MCF 10A (cell line): Measurements from ENCODE around the gene PHLDB2. TPM values are rescaled to one million over a fixed set of nuclear protein-coding genes. Genes with fewer than 3 reads are reported as not detected.

Source experiments
- BruUV-seq: library from RNA; stranded (reverse); fragments of 400-500 nt; replicated peaks from 2 replicates; lab custom pipeline; 2021; lab: Mats Ljungman, UMichigan
- CTCF ChIA-PET: fragments of 300-600 bp; sonication (Branson Sonifier 250); formaldehyde crosslinking; extraction: SDS; loops from one replicate; lab custom pipeline; 2021; ENCODE audit warnings: antibody characterized with exemption, inconsistent platforms; lab: Yijun Ruan, JAX
- POLR2A ChIA-PET: fragments of 300-600, 350-650 bp; sonication (Branson Sonifier 250); formaldehyde crosslinking; extraction: SDS; loops from one replicate; lab custom pipeline; 2020; ENCODE audit warnings: antibody characterized with exemption, inconsistent platforms; lab: Yijun Ruan, JAX
- DNase-seq: peaks from one replicate; pipeline ENCODE4 v3.0.0-alpha.2; 2018; ENCODE audit not compliant: unreplicated experiment
- H3K27ac Mint-ChIP-seq: one replicate; pipeline ENCODE4 v1.8.0; 2022; ENCODE audit warnings: mild to moderate bottlenecking, low read depth, mixed read lengths; ENCODE audit not compliant: unreplicated experiment
- H3K27me3 Mint-ChIP-seq: one replicate; pipeline ENCODE4 v1.8.0; 2022; ENCODE audit warnings: mixed read lengths; ENCODE audit not compliant: insufficient read depth, unreplicated experiment
- H3K36me3 Mint-ChIP-seq: one replicate; pipeline ENCODE4 v1.8.0; 2022; ENCODE audit warnings: mild to moderate bottlenecking, moderate library complexity, mixed read lengths; ENCODE audit not compliant: insufficient read depth, unreplicated experiment
- H3K4me1 Mint-ChIP-seq: one replicate; pipeline ENCODE4 v1.8.0; 2022; ENCODE audit warnings: mixed read lengths; ENCODE audit not compliant: insufficient read depth, unreplicated experiment
- H3K4me3 Mint-ChIP-seq: one replicate; pipeline ENCODE4 v1.8.0; 2022; ENCODE audit warnings: mild to moderate bottlenecking, moderate library complexity, mixed read lengths; ENCODE audit not compliant: unreplicated experiment
- H3K9me3 Mint-ChIP-seq: one replicate; pipeline ENCODE4 v1.8.0; 2022; ENCODE audit warnings: mixed read lengths; ENCODE audit not compliant: unreplicated experiment
- CTCF ChIP-seq: fragments of 200-600 bp; IDR thresholded peaks from one replicate; pipeline ENCODE4 v1.8.0; 2022; ENCODE audit warnings: antibody characterized with exemption, mild to moderate bottlenecking; ENCODE audit not compliant: unreplicated experiment
- intact Hi-C: fragments of 100-400 bp; cut with micrococcal nuclease; formaldehyde crosslinking; loops from 2 replicates; pipeline ENCODE4 v1.14.1; 2022
- total RNA-seq: library from RNA; stranded (reverse); gene quantifications from 2 replicates; pipeline ENCODE4 v1.2.3, GENCODE V29; 2022

The PHLDB2 gene
- total RNA-seq, 1 experiment from 2014 or later: 109 TPM

GRCh38 chr3:111921181-111921580, 62.1 kb downstream of the PHLDB2 start:
- intact Hi-C loops: no loop called here
- DNase-seq: no peak
- no TSS peak for BruUV-seq
- no peaks in the 10 kb centered on the region for H3K27me3 Mint-ChIP-seq
- peaks cover 34% of the 10 kb centered on the region for H3K4me1 Mint-ChIP-seq
- CTCF ChIA-PET: interaction anchor here (0.6 kb wide), 2 partner anchors 156 to 1755 kb away, joined by 3 read pairs; no protein-coding TSS in a partner anchor
- peaks cover 13% of the 10 kb centered on the region for H3K9me3 Mint-ChIP-seq
- TF ChIP-seq CTCF: no peak
- POLR2A ChIA-PET: interaction anchor here (1.2 kb wide), 1 partner anchor 8 kb away, joined by 3 read pairs; no protein-coding TSS in a partner anchor
- no peak overlapping the region for H3K27ac Mint-ChIP-seq
- H3K4me3 Mint-ChIP-seq: no peak overlapping the region
- H3K36me3 Mint-ChIP-seq: peaks cover 98% of the 10 kb centered on the region

- intact Hi-C loops: no loop called here
- Mint-ChIP-seq H3K27ac (peak overlapping the region; percentile 93), H3K27me3 (no peaks in the 10 kb centered on the region), H3K4me3 (peak overlapping the region; percentile 43), H3K9me3 (peaks cover 13% of the 10 kb centered on the region), H3K36me3 (peaks cover 85% of the 10 kb centered on the region), H3K4me1 (peaks cover 30% of the 10 kb centered on the region)
- BruUV-seq: TSS peak; percentile 94
- ChIA-PET CTCF (interaction anchor here (0.6 to 1.9 kb wide), 7 partner anchors 9 to 392 kb away, joined by 3 to 5 read pairs (median 4); no protein-coding TSS in a partner anchor), POLR2A (interaction anchor here (0.6 to 4.6 kb wide), 8 partner anchors 9 to 64 kb away, joined by 3 to 23 read pairs (median 3); partner anchors contain the start of gene PHLDB2)
- TF ChIP-seq CTCF: no peak
- peak; percentile 48 for DNase-seq
Observed at GRCh38 chr3:111923095-111923771, 64.2 kb downstream of the PHLDB2 start.

GRCh38 chr3:111923806-111924205, 64.7 kb downstream of the PHLDB2 start:
- ChIA-PET CTCF (interaction anchor here (0.9 to 1.9 kb wide), 2 partner anchors 59 to 207 kb away, joined by 5 read pairs; no protein-coding TSS in a partner anchor), POLR2A (interaction anchor here (0.9 to 4.6 kb wide), 6 partner anchors 10 to 65 kb away, joined by 3 to 23 read pairs (median 4); partner anchors contain the start of gene PHLDB2)
- Mint-ChIP-seq H3K9me3 (peaks cover 13% of the 10 kb centered on the region), H3K4me1 (peaks cover 30% of the 10 kb centered on the region), H3K36me3 (peaks cover 85% of the 10 kb centered on the region), H3K27me3 (no peaks in the 10 kb centered on the region), H3K27ac (peak overlapping the region; percentile 93), H3K4me3 (peak overlapping the region; percentile 43)
- TF ChIP-seq CTCF: no peak
- TSS peak; percentile 76 for BruUV-seq
- intact Hi-C loops: no loop called here
- DNase-seq: no peak

- Mint-ChIP-seq H3K36me3 (peaks cover 85% of the 10 kb centered on the region), H3K4me3 (peak overlapping the region; percentile 43), H3K9me3 (peaks cover 13% of the 10 kb centered on the region), H3K27ac (peak overlapping the region; percentile 93), H3K27me3 (no peaks in the 10 kb centered on the region), H3K4me1 (peaks cover 28% of the 10 kb centered on the region)
- intact Hi-C loops: no loop called here
- CTCF ChIA-PET: interaction anchor here (1.3 to 2.9 kb wide), 2 partner anchors 64 to 207 kb away, joined by 3 to 10 read pairs; no protein-coding TSS in a partner anchor
- peak; percentile 75 for DNase-seq
- no peak for TF ChIP-seq CTCF
- POLR2A ChIA-PET: interaction anchor here (1.0 to 4.6 kb wide), 4 partner anchors 10 to 121 kb away, joined by 3 to 23 read pairs (median 3); no protein-coding TSS in a partner anchor
- no TSS peak for BruUV-seq
Observed at GRCh38 chr3:111924283-111924682, 65.2 kb downstream of the PHLDB2 start.
